ENCODE results near the gene TBCK.

TBCK gene

GRCh38 chr4:106284227-106284626, 31.8 kb downstream of the TBCK start:
- Histone ChIP-seq H3K9ac (ENCODE audit: low read depth, low read length, poor library complexity) (no peak overlapping the region), H3K4me2 (ENCODE audit: insufficient read depth, low read length, poor library complexity, severe bottlenecking) (no peak overlapping the region), H2BK120ac (ENCODE audit: low read depth, low read length) (no peak overlapping the region), H4K91ac (ENCODE audit: low read depth, low read length, poor library complexity) (no peak overlapping the region), H3K4me1 (ENCODE audit: control insufficient read depth in 2 of 2, insufficient read depth in 1 of 2, low read depth in 1 of 2, low read length in 2 of 2) (no peaks in the 10 kb centered on the region), H3K27me3 (ENCODE audit: control insufficient read depth in 3 of 3, insufficient read depth in 3 of 3, low read depth in 1 of 3, low read length in 3 of 3) (no peaks in the 10 kb centered on the region), H2BK5ac (ENCODE audit: low read length) (no peak overlapping the region), H3K14ac (ENCODE audit: low read length) (no peak overlapping the region), H2AK5ac (ENCODE audit: low read depth, low read length) (no peak overlapping the region), H3K27ac (replicated peaks; ENCODE audit: low read length) (no peak overlapping the region), H3K4me3 (ENCODE audit: low read length in 2 of 2) (no peak overlapping the region), H4K8ac (ENCODE audit: low read depth, low read length) (no peak overlapping the region), H2BK12ac (ENCODE audit: low read length) (no peak overlapping the region), H3K4ac (ENCODE audit: low read length) (no peak overlapping the region), H3K23ac (ENCODE audit: low read depth, low read length, poor library complexity) (no peak overlapping the region), H2AFZ (ENCODE audit: low read length) (no peak overlapping the region), H3K9me3 (replicated peaks in 1 of 2; ENCODE audit: control insufficient read depth in 2 of 2, insufficient read depth in 1 of 2, low read depth in 1 of 2, low read length in 2 of 2) (peaks cover 0 to 5% of the 10 kb centered on the region in 2 donors), H3K18ac (ENCODE audit: low read length) (no peak overlapping the region), H3K36me3 (replicated peaks in 1 of 2; ENCODE audit: control insufficient read depth in 2 of 2, insufficient read depth in 2 of 2, low read length in 2 of 2) (peaks cover 2 to 28% of the 10 kb centered on the region in 2 donors), H3K79me1 (ENCODE audit: low read depth, low read length) (no peaks in the 10 kb centered on the region), H2BK15ac (ENCODE audit: low read length) (no peak overlapping the region)
- whole genome bisulfite sequencing, 2 donors (ENCODE audit: extremely low coverage in 2 of 2, insufficient read length in 2 of 2, insufficient replicate concordance in 1 of 2): no CpG with 5 or more reads among the region's 3 CpGs
- no peak for DNase-seq (ENCODE audit: low spot score)

GRCh38 chr4:106277140-106277675, 38.8 kb downstream of the TBCK start:
- no peak overlapping the region for H3K4me3 ChIP-seq (ENCODE audit: low read length in 2 of 2)
- no peaks in the 10 kb centered on the region for H3K79me1 ChIP-seq (ENCODE audit: low read depth, low read length)
- H3K9ac ChIP-seq (ENCODE audit: low read depth, low read length, poor library complexity): no peak overlapping the region
- H4K8ac ChIP-seq (ENCODE audit: low read depth, low read length): no peak overlapping the region
- H3K4me1 ChIP-seq (ENCODE audit: control insufficient read depth in 2 of 2, insufficient read depth in 1 of 2, low read depth in 1 of 2, low read length in 2 of 2): no peaks in the 10 kb centered on the region
- no peak overlapping the region for H2AFZ ChIP-seq (ENCODE audit: low read length)
- H3K27ac ChIP-seq (replicated peaks; ENCODE audit: low read length): no peak overlapping the region
- peaks cover 0 to 5% of the 10 kb centered on the region in 2 donors for H3K9me3 ChIP-seq (replicated peaks in 1 of 2; ENCODE audit: control insufficient read depth in 2 of 2, insufficient read depth in 1 of 2, low read depth in 1 of 2, low read length in 2 of 2)
- no peak overlapping the region for H2BK15ac ChIP-seq (ENCODE audit: low read length)
- peaks cover 0 to 14% of the 10 kb centered on the region in 2 donors for H3K36me3 ChIP-seq (replicated peaks in 1 of 2; ENCODE audit: control insufficient read depth in 2 of 2, insufficient read depth in 2 of 2, low read length in 2 of 2)
- no peak overlapping the region for H3K18ac ChIP-seq (ENCODE audit: low read length)
- no peaks in the 10 kb centered on the region for H3K27me3 ChIP-seq (ENCODE audit: control insufficient read depth in 3 of 3, insufficient read depth in 3 of 3, low read depth in 1 of 3, low read length in 3 of 3)
- H3K23ac ChIP-seq (ENCODE audit: low read depth, low read length, poor library complexity): no peak overlapping the region
- H4K91ac ChIP-seq (ENCODE audit: low read depth, low read length, poor library complexity): no peak overlapping the region
- H2BK5ac ChIP-seq (ENCODE audit: low read length): no peak overlapping the region
- H2AK5ac ChIP-seq (ENCODE audit: low read depth, low read length): no peak overlapping the region
- no peak overlapping the region for H3K4ac ChIP-seq (ENCODE audit: low read length)
- WGBS, 2 donors (ENCODE audit: extremely low coverage in 2 of 2, insufficient read length in 2 of 2, insufficient replicate concordance in 1 of 2): no CpG with 5 or more reads among the region's 1 CpG
- no peak overlapping the region for H3K4me2 ChIP-seq (ENCODE audit: insufficient read depth, low read length, poor library complexity, severe bottlenecking)
- H3K14ac ChIP-seq (ENCODE audit: low read length): no peak overlapping the region
- H2BK12ac ChIP-seq (ENCODE audit: low read length): no peak overlapping the region
- no peak for DNase-seq (ENCODE audit: low spot score)
- H2BK120ac ChIP-seq (ENCODE audit: low read depth, low read length): no peak overlapping the region

GRCh38 chr4:106273831-106274230, 42.2 kb downstream of the TBCK start:
- WGBS, 2 donors (ENCODE audit: extremely low coverage in 2 of 2, insufficient read length in 2 of 2, insufficient replicate concordance in 1 of 2): no CpG with 5 or more reads among the region's 2 CpGs
- H3K4me2 ChIP-seq (ENCODE audit: insufficient read depth, low read length, poor library complexity, severe bottlenecking): no peak overlapping the region
- H3K9ac ChIP-seq (ENCODE audit: low read depth, low read length, poor library complexity): no peak overlapping the region
- H2BK15ac ChIP-seq (ENCODE audit: low read length): no peak overlapping the region
- no peaks in the 10 kb centered on the region for H3K4me1 ChIP-seq (ENCODE audit: control insufficient read depth in 2 of 2, insufficient read depth in 1 of 2, low read depth in 1 of 2, low read length in 2 of 2)
- H3K18ac ChIP-seq (ENCODE audit: low read length): no peak overlapping the region
- no peak overlapping the region for H2BK120ac ChIP-seq (ENCODE audit: low read depth, low read length)
- no peak overlapping the region for H4K91ac ChIP-seq (ENCODE audit: low read depth, low read length, poor library complexity)
- no peak overlapping the region for H3K4ac ChIP-seq (ENCODE audit: low read length)
- no peaks in the 10 kb centered on the region for H3K79me1 ChIP-seq (ENCODE audit: low read depth, low read length)
- no peaks in the 10 kb centered on the region for H3K27me3 ChIP-seq (ENCODE audit: control insufficient read depth in 3 of 3, insufficient read depth in 3 of 3, low read depth in 1 of 3, low read length in 3 of 3)
- no peak overlapping the region for H4K8ac ChIP-seq (ENCODE audit: low read depth, low read length)
- H3K4me3 ChIP-seq (ENCODE audit: low read length in 2 of 2): no peak overlapping the region
- H3K36me3 ChIP-seq (replicated peaks in 1 of 2; ENCODE audit: control insufficient read depth in 2 of 2, insufficient read depth in 2 of 2, low read length in 2 of 2): peaks cover 0 to 9% of the 10 kb centered on the region in 2 donors
- no peak overlapping the region for H2BK5ac ChIP-seq (ENCODE audit: low read length)
- H2AFZ ChIP-seq (ENCODE audit: low read length): no peak overlapping the region
- H3K14ac ChIP-seq (ENCODE audit: low read length): no peak overlapping the region
- no peak overlapping the region for H3K23ac ChIP-seq (ENCODE audit: low read depth, low read length, poor library complexity)
- H3K9me3 ChIP-seq (replicated peaks in 1 of 2; ENCODE audit: control insufficient read depth in 2 of 2, insufficient read depth in 1 of 2, low read depth in 1 of 2, low read length in 2 of 2): no peaks in the 10 kb centered on the region
- H3K27ac ChIP-seq (replicated peaks; ENCODE audit: low read length): no peak overlapping the region
- no peak for DNase-seq (ENCODE audit: low spot score)
- H2AK5ac ChIP-seq (ENCODE audit: low read depth, low read length): no peak overlapping the region
- no peak overlapping the region for H2BK12ac ChIP-seq (ENCODE audit: low read length)

- H3K14ac ChIP-seq (ENCODE audit: low read length): no peak overlapping the region
- WGBS, 2 donors (ENCODE audit: extremely low coverage in 2 of 2, insufficient read length in 2 of 2, insufficient replicate concordance in 1 of 2): no CpG with 5 or more reads among the region's 1 CpG
- H3K27ac ChIP-seq (replicated peaks; ENCODE audit: low read length): no peak overlapping the region
- H4K8ac ChIP-seq (ENCODE audit: low read depth, low read length): no peak overlapping the region
- no peaks in the 10 kb centered on the region for H3K27me3 ChIP-seq (ENCODE audit: control insufficient read depth in 3 of 3, insufficient read depth in 3 of 3, low read depth in 1 of 3, low read length in 3 of 3)
- H2BK15ac ChIP-seq (ENCODE audit: low read length): no peak overlapping the region
- no peak overlapping the region for H2AK5ac ChIP-seq (ENCODE audit: low read depth, low read length)
- no peak overlapping the region for H3K4me3 ChIP-seq (ENCODE audit: low read length in 2 of 2)
- no peak overlapping the region for H2BK5ac ChIP-seq (ENCODE audit: low read length)
- H3K79me1 ChIP-seq (ENCODE audit: low read depth, low read length): no peaks in the 10 kb centered on the region
- no peak overlapping the region for H3K4me2 ChIP-seq (ENCODE audit: insufficient read depth, low read length, poor library complexity, severe bottlenecking)
- no peak overlapping the region for H3K9ac ChIP-seq (ENCODE audit: low read depth, low read length, poor library complexity)
- no peak overlapping the region for H2BK120ac ChIP-seq (ENCODE audit: low read depth, low read length)
- H3K18ac ChIP-seq (ENCODE audit: low read length): no peak overlapping the region
- no peak overlapping the region for H2BK12ac ChIP-seq (ENCODE audit: low read length)
- no peak overlapping the region for H4K91ac ChIP-seq (ENCODE audit: low read depth, low read length, poor library complexity)
- H2AFZ ChIP-seq (ENCODE audit: low read length): no peak overlapping the region
- H3K23ac ChIP-seq (ENCODE audit: low read depth, low read length, poor library complexity): no peak overlapping the region
- no peaks in the 10 kb centered on the region for H3K4me1 ChIP-seq (ENCODE audit: control insufficient read depth in 2 of 2, insufficient read depth in 1 of 2, low read depth in 1 of 2, low read length in 2 of 2)
- DNase-seq (ENCODE audit: low spot score): no peak
- H3K36me3 ChIP-seq (replicated peaks in 1 of 2; ENCODE audit: control insufficient read depth in 2 of 2, insufficient read depth in 2 of 2, low read length in 2 of 2): peaks cover 0 to 9% of the 10 kb centered on the region in 2 donors
- no peak overlapping the region for H3K4ac ChIP-seq (ENCODE audit: low read length)
- H3K9me3 ChIP-seq (replicated peaks in 1 of 2; ENCODE audit: control insufficient read depth in 2 of 2, insufficient read depth in 1 of 2, low read depth in 1 of 2, low read length in 2 of 2): no peaks in the 10 kb centered on the region
Observed at GRCh38 chr4:106270736-106271135, 45.3 kb downstream of the TBCK start.

All from neuronal stem cell (in vitro differentiated cells).